ENCODE measurements around the gene CCDC92.

The CCDC92 gene

DNA sequence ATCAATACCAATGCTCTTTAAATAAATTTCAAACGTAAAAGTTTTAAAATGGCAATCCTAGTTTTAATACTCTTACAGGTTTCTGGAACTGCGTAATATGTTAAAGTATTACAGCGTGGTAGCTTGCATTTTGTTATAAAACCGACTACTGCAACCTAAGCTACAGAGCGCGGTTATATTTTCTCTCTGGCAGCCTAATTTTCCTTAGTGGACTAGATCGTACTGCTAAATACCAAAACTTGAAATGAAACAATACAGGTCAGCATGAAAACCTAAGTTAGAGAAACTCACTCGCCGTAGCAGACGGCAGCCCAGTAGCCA is 1.2 kb downstream of the CCDC92 start:
- H3K27ac Mint-ChIP-seq: peak overlapping the region; percentile 85
- H3K4me1 Mint-ChIP-seq: peaks cover 37% of the 10 kb centered on the region
- ATAC-seq: no peak
- no peak for DNase-seq (ENCODE audit: low spot score in 2 of 2)
- no peaks in the 10 kb centered on the region for H3K9me3 Mint-ChIP-seq
- peak overlapping the region; percentile 87 for H3K4me3 Mint-ChIP-seq
- H3K36me3 Mint-ChIP-seq: peaks cover 32% of the 10 kb centered on the region

DNA sequence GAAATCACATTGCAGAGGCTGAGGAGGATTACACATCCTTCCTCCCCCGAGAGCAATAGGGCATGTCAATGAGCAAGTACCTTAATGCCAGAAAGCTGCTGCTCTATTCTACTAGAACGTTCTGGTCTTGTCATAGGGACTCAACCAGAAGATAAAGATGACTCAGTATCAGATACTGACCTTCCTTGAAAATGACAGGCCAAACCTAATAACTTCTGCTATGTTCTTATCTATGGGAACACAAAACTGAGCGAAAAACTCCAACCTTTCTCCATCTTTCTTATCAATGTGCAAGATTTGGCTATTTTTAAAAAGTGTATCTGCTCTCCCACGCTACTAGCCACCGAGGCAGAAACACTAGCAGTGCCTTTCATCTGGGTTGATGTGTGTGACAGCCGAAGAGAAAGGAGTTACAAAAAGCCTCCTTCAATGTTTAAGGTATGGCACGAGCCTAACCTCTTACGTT is 5.5 kb downstream of the CCDC92 start:
- H3K4me1 Mint-ChIP-seq: peaks cover 33% of the 10 kb centered on the region
- no peak overlapping the region for H3K27ac Mint-ChIP-seq
- ATAC-seq (no peak), DNase-seq (ENCODE audit: low spot score in 2 of 2) (no peak)
- H3K36me3 Mint-ChIP-seq: peaks cover 12% of the 10 kb centered on the region
- no peaks in the 10 kb centered on the region for H3K9me3 Mint-ChIP-seq
- H3K4me3 Mint-ChIP-seq: no peak overlapping the region

DNA sequence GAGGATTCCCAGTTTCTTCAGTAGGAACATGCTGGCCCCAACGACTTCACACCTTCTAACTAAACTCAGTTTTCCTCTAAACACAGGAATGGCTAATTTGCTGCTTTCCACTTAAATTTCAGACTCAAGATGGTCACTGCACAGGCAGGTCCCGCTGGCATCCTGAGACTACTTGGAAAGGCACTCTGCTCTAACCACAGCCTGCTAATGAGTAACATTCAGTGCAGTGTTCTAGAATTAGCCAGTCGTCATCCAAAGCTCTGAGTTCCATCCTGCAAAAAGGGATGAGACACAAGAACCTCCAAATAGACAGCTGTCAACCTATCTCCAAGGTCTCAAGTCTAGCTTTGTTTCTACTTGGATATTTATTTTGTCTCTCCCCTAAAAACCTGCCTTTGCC is 6.0 kb downstream of the CCDC92 start:
- Mint-ChIP-seq H3K4me1 (peaks cover 33% of the 10 kb centered on the region), H3K36me3 (peaks cover 8% of the 10 kb centered on the region), H3K9me3 (no peaks in the 10 kb centered on the region), H3K27ac (no peak overlapping the region), H3K4me3 (no peak overlapping the region)
- DNase-seq (ENCODE audit: low spot score in 2 of 2) (no peak), ATAC-seq (no peak)

DNA sequence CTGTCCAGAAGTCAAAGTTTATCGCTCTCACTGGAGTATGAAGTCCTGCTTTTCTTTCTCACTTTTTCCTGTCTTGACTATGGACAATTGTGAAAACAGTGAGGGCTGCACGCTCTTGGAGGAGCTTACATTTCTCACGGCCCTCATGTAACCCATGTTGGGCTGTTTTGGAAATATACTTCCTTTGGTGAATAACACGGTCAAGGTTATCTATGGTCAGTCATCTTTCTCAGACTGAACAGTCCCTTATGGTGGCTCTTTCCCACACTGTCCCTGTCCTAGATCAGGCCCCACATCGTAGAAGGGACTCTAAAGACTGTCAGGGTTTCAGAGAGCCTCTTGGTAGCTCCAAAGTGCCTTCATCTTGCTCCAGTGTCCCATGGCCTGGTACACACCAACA is 7.2 kb downstream of the CCDC92 start:
- H3K9me3 Mint-ChIP-seq: no peaks in the 10 kb centered on the region
- no peak overlapping the region for H3K27ac Mint-ChIP-seq
- H3K4me3 Mint-ChIP-seq: no peak overlapping the region
- H3K4me1 Mint-ChIP-seq: peaks cover 29% of the 10 kb centered on the region
- ATAC-seq (no peak), DNase-seq (ENCODE audit: low spot score in 2 of 2) (no peak)
- H3K36me3 Mint-ChIP-seq: peaks cover 6% of the 10 kb centered on the region

DNA sequence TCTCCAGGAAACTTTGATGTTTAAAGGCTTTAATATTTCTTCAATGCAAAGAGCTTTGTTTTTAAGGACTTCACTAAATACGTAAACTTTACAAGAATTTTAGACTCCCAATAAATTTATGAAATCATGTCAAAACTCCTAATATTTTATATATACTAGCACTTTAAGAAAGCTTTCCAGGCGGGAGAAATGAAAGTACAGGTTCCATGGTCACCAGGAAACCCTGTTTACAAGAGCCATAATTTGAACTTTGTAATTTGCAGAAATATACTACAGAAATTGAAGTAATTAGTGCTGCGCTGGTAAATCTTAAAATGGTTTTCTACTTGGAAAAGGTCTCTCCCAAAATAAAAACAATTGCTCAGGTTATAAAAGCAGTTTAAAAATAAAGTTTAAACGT is 8.8 kb downstream of the CCDC92 start:
- Mint-ChIP-seq H3K4me3 (no peak overlapping the region), H3K36me3 (no peaks in the 10 kb centered on the region), H3K4me1 (peaks cover 14% of the 10 kb centered on the region), H3K27ac (no peak overlapping the region), H3K9me3 (no peaks in the 10 kb centered on the region)
- ATAC-seq (no peak), DNase-seq (ENCODE audit: low spot score in 2 of 2) (no peak)

DNA sequence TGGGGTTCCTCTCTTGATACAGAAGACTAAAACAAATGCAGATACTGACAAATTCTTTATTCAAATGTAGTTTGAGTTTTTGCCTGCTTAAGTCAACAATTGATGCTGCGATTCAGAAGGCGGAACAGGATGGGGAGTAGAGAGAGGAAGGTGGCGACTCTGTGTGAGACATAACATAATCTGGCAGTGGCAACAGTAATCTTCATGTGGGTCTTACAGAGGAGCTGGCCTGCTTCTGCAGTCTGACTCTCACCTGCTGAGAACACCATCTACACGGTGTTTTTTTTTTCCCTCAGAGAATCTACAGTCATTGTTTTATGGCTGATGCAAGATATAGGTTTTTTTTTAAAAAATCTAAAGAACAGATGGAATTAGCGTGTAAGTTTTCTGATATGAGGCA is 10.1 kb downstream of the CCDC92 start:
- Mint-ChIP-seq H3K36me3 (peaks cover 6% of the 10 kb centered on the region), H3K9me3 (no peaks in the 10 kb centered on the region), H3K27ac (no peak overlapping the region), H3K4me1 (peaks cover 10% of the 10 kb centered on the region), H3K4me3 (no peak overlapping the region)
- no peak for DNase-seq (ENCODE audit: low spot score in 2 of 2)
- ATAC-seq: no peak

DNA sequence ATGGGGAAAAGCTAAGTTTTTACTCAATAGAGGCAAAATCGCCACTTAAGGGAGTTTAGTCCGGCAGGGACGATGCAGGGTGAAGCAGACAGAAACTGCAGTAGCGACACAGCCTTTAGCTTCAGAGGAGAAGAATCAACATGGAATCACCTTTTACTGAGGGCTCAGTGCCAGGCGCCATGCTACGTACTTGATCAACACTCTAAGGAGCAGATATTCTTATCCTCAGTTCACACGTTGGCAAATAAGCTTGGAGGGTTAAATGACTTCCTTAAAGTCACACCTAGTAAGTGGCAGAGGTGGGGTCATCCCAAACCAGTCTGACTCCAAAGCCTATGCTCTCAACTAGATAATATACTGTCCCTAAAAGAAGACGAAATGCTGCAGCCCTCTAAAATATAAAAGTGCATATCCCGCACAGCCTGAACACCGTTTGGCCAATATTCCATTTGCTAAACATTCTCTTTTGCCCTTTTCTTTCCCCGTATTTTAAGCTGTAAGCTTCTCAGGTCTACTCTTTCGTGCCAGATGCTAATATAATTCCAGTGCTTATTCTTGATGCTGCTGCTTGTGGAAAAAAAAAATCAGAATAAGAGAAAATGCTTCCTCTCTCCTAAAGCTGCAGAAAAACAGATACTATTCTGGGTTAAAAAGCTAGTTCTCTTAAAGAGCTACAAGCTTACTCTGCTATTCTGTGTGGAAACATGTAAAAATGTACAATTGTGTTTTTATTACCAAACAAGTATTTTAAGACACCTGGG is 10.9 kb downstream of the CCDC92 start:
- Mint-ChIP-seq H3K4me3 (no peak overlapping the region), H3K4me1 (peaks cover 10% of the 10 kb centered on the region), H3K27ac (no peak overlapping the region), H3K9me3 (no peaks in the 10 kb centered on the region), H3K36me3 (peaks cover 6% of the 10 kb centered on the region)
- no peak for ATAC-seq
- DNase-seq (ENCODE audit: low spot score in 2 of 2): peak in 1 of 2 donors; percentile 28

DNA sequence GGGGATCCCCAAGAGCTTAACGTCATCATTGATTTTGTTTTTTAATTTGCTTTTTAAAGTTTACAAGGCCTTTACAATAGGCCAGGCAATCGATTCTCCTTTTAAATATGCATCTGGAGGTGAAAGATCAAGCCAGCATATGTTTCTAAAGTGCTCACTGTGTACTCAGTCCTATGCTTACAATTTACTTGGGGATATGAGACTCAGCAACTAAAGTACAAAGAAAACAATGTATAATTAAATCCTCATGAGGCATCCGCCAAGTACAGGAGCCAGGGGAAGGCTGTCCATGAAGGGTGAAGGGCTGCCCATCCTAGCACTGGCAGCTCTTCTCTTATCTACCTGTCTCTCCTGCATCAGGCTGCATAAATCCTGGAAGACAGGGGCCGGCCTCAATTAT is 11.8 kb downstream of the CCDC92 start:
- no peaks in the 10 kb centered on the region for H3K9me3 Mint-ChIP-seq
- peaks cover 6% of the 10 kb centered on the region for H3K36me3 Mint-ChIP-seq
- H3K4me1 Mint-ChIP-seq: peaks cover 10% of the 10 kb centered on the region
- ATAC-seq: no peak
- no peak overlapping the region for H3K27ac Mint-ChIP-seq
- H3K4me3 Mint-ChIP-seq: no peak overlapping the region
- DNase-seq (ENCODE audit: low spot score in 2 of 2): no peak

DNA sequence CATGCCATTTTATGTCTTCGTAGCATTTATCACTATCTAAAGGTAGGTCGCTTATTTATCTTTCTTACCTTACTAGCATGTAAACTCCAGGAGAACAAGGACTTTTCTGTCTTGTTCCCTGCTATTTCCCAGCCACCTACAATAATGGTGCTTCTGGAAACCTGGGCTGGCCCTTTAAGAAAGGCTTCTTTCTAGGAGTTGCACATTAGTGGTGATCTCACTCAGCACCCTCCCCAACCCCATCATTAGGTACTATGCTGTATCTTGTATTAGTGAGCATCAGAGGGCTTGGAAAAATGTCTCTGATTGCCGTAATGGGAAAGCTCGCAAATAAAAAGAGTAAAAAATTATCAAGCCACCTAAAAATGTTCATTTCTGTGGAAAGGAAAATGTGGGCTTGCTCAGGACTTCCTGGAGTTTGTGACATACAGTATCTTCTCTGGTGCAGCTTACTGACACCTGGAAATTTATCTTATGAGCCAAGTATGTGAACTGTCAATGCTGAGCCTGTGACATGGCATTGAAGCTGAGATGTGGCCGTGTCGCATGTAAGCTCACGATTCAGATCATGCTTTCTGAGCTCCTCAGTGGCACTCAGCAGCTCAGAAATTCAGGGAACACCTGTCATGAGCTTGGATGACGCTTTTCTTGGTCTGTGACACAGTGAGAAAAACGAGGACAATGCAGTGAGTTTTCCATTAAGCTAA is 12.4 kb downstream of the CCDC92 start:
- no peak overlapping the region for H3K4me3 Mint-ChIP-seq
- DNase-seq (ENCODE audit: low spot score in 2 of 2): no peak
- H3K36me3 Mint-ChIP-seq: peaks cover 6% of the 10 kb centered on the region
- H3K27ac Mint-ChIP-seq: no peak overlapping the region
- peaks cover 10% of the 10 kb centered on the region for H3K4me1 Mint-ChIP-seq
- no peaks in the 10 kb centered on the region for H3K9me3 Mint-ChIP-seq
- ATAC-seq: no peak

DNA sequence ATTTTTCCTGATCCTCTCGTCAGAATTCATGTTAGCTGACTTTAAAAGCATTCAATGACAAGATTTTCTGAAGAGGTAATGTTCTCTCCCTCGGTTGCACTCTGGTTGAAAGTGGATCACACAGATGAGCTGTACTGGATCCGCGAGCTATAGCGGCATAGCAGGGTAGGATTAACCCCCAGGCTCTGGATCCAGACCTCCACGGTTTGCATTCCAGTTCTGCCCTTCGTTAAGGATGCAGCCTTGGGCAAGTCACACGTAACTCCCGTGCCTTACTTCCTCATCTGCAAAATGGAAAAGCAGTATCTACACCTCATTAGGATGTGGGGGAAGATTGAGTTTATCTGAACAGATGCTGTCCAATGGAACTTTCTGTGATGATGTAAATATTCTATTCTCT is 13.8 kb downstream of the CCDC92 start:
- DNase-seq (ENCODE audit: low spot score in 2 of 2): peak in 1 of 2 donors; percentile 37
- Mint-ChIP-seq H3K9me3 (no peaks in the 10 kb centered on the region), H3K36me3 (peaks cover 6% of the 10 kb centered on the region), H3K4me3 (no peak overlapping the region), H3K27ac (no peak overlapping the region), H3K4me1 (peaks cover 10% of the 10 kb centered on the region)
- ATAC-seq: no peak

DNA sequence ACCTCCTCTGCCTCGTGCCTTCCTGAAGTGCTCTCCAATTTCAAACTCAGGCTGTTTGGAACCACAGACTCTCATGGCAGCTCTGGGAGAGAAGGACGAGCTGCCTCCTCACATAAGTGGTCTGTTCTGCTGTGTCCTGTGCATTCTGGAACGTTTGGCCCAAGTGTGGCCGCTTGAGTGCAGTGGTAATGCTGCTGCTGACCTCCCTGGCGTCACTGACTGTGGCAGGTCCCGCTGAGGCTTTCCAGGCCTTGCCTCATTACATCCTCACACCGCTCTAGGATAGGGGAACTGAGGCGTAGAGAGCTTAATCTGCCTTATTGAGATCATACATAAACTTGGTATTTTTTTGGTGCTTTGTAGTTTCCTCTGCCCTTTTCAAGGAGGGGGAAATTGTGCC is 14.2 kb downstream of the CCDC92 start:
- no peak overlapping the region for H3K27ac Mint-ChIP-seq
- no peaks in the 10 kb centered on the region for H3K9me3 Mint-ChIP-seq
- peaks cover 6% of the 10 kb centered on the region for H3K36me3 Mint-ChIP-seq
- ATAC-seq: no peak
- peak in 1 of 2 donors; percentile 25 for DNase-seq (ENCODE audit: low spot score in 2 of 2)
- no peak overlapping the region for H3K4me3 Mint-ChIP-seq
- H3K4me1 Mint-ChIP-seq: peaks cover 10% of the 10 kb centered on the region

DNA sequence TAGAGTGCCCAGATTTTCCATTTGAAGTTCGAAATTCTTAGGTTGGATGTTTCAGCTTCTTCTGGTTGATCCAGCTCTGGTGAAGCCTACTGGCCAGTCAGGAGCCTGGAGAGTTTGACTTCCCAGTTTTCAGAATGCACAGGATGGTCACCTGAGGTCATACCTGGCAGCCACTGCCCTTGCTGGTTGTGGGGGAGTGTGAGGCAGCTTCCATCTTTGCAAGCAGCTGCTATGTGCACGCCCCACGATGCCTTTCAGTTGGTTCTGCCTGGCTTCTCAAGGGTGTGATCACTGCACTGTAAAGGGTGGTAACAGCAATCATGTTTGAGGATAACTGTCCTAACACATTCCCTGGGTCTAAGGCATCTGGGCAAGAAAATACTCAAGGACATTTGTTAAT is 15.4 kb downstream of the CCDC92 start:
- H3K4me3 Mint-ChIP-seq: no peak overlapping the region
- ATAC-seq (no peak), DNase-seq (ENCODE audit: low spot score in 2 of 2) (peak in 1 of 2 donors; percentile 37)
- H3K9me3 Mint-ChIP-seq: no peaks in the 10 kb centered on the region
- H3K36me3 Mint-ChIP-seq: peaks cover 6% of the 10 kb centered on the region
- H3K27ac Mint-ChIP-seq: no peak overlapping the region
- H3K4me1 Mint-ChIP-seq: no peaks in the 10 kb centered on the region

DNA sequence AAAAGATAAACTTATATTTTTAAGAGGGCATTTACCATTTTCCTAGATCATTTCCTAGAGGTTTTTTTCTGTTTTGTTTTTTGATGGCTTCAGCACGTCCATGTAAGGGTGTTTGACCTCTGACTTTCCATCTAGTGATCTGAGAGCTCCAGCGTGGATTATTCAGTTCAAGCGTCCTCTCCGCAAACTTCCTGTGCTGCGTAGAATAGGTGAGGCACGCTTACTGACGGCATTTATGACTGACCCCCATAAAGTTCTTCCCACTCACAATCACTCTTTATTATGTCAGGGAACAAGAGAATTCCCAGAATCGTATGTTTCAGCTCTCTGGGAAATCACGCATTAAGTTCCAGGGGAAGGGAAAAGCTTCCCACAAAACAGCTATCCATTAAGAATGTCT is 16.4 kb downstream of the CCDC92 start:
- Mint-ChIP-seq H3K36me3 (peaks cover 6% of the 10 kb centered on the region), H3K27ac (no peak overlapping the region), H3K9me3 (no peaks in the 10 kb centered on the region), H3K4me3 (no peak overlapping the region), H3K4me1 (no peaks in the 10 kb centered on the region)
- DNase-seq (ENCODE audit: low spot score in 2 of 2): peak in 1 of 2 donors; percentile 37
- no peak for ATAC-seq

DNA sequence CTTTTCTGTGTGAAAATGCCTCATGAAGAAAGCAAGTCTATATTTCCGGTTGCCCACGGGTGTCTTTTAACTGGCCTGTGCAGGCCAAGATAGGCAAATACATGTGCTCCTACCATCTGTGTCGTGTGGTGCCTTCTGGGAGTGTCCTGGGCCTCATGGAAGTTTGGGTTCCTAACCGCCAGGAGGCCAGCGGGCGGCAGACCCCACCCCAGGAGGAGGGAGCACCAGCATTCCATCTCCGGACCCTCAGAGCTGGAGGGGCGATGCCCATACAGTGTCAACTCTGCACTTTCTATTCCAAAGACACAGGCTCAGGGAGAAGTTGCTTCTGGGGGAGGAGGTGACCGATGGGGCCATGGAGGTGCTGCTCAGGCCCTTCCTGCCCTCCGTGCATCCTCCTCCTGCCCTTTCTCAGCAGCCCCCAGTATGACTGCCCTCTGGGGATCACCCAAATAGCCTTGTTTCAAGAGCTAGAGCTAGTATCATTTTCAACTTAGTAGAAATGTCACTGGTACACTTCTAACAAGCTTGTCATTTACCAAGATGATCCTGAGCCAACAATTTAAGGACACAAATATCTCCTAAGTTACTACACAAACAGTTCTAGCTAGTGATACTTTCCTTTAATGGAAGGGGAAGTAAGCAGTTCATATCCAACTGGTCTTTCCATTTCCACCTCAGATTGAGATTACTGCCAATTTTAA is 17.8 kb downstream of the CCDC92 start:
- H3K9me3 Mint-ChIP-seq: no peaks in the 10 kb centered on the region
- peaks cover 6% of the 10 kb centered on the region for H3K36me3 Mint-ChIP-seq
- ATAC-seq (no peak), DNase-seq (ENCODE audit: low spot score in 2 of 2) (peak in 1 of 2 donors; percentile 35)
- no peaks in the 10 kb centered on the region for H3K4me1 Mint-ChIP-seq
- H3K27ac Mint-ChIP-seq: no peak overlapping the region
- no peak overlapping the region for H3K4me3 Mint-ChIP-seq

DNA sequence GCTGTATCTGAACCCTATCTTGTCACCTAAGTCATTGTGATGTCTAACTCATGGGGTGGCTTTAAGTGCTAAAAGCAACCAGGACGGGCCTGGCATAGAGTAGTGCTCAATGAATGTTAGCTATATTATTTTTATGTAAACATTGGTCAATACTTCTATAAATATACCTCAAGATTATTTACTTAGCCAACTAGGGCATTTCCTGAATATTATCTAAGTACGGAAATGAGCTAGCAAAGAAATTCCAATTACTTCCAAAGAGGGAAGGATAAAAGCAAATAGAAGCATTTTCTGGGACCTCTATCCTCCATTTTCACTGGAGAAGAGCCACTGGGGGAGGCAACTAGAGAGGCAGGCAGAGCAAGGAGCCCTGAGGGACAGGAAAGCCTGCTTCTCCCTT is 20.6 kb downstream of the CCDC92 start:
- ATAC-seq: no peak
- H3K4me1 Mint-ChIP-seq: peaks cover 6% of the 10 kb centered on the region
- H3K9me3 Mint-ChIP-seq: no peaks in the 10 kb centered on the region
- H3K36me3 Mint-ChIP-seq: no peaks in the 10 kb centered on the region
- DNase-seq (ENCODE audit: low spot score in 2 of 2): no peak
- no peak overlapping the region for H3K27ac Mint-ChIP-seq
- no peak overlapping the region for H3K4me3 Mint-ChIP-seq

DNA sequence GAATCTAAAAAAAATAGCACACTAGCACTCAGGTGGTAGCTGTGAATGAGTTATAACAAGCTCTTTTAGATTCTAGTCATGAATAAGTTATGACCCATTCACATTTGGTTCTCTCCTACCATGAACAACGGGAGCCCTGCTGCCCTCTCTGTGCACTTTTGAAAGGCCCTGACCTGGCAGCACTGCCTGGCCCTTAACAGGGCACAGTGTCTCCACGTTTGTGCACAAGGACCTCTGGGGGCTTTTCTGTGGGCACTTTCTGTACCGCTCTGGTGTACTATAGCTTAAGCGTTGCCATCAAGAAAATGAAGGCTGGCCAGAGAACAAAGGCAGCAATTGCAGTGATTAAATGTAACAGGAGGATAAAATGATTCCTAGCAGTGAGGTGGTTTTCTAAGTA is 21.2 kb downstream of the CCDC92 start:
- Mint-ChIP-seq H3K4me3 (no peak overlapping the region), H3K27ac (no peak overlapping the region), H3K36me3 (no peaks in the 10 kb centered on the region), H3K9me3 (no peaks in the 10 kb centered on the region), H3K4me1 (peaks cover 6% of the 10 kb centered on the region)
- DNase-seq (ENCODE audit: low spot score in 2 of 2) (no peak), ATAC-seq (no peak)
